NT2/D1 (cell line): ENCODE results near the gene PGPEP1.

ENCODE experiments used
- YY1 ChIP-seq: IDR thresholded peaks from 2 replicates; pipeline ENCODE4 v1.6.1; 2011; ENCODE audit not compliant: insufficient read length, insufficient read depth
- ZNF274 ChIP-seq: IDR thresholded peaks from 2 replicates; pipeline ENCODE4 v1.6.1; 2011; ENCODE audit warnings: mild to moderate bottlenecking, low read depth, low read length

DNA sequence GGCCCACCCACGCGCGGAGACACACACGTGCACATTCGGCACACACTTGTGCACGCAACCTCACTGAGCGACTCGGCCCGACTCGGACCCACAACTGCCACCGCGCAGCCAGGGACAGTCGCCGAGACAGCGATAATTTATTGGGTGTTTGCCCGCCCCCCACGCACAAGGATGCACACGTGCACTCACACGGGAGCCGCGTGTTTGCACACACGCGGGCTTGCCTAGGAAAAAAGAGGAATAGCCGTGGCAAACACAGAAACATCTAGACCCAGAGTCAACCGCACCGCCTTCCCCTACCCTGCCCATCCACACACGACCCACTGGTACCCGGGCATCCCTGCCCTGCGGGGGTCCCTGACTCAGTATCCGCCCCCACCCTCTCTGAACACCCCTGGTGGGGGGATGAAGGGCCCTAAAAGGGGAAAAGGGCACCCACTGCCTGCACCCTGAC lies 77.7 kb downstream of the PGPEP1 start:
- no peak for TF ChIP-seq YY1
- no peak for TF ChIP-seq ZNF274
